ENCODE data around the gene PHACTR2.

The PHACTR2 gene

DNA sequence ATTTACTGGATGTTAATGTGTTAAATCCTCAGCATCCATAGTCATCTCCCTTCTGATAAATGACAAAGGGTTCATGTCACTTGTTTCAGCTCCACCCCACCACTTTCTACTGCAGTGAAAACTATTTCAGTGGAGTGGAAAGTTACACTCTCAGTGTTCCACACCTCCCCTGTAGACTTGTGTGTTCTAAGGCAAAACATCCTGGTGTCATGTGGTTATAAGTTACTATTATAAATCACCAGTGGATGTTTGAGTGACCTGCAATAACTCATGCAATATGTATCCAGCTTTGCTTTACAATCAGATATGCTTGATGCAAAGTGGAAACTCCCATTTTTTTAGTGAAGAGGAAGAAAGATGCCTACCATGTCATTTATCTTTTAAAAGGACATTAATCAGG, 83.3 kb downstream of the PHACTR2 start:
- no peaks in the 10 kb centered on the region for H3K4me1 ChIP-seq (ENCODE audit: low read depth, poor library complexity, severe bottlenecking)
- no peak overlapping the region for H2AFZ ChIP-seq (ENCODE audit: low read depth)
- no peaks in the 10 kb centered on the region for H3K27me3 ChIP-seq (ENCODE audit: insufficient read depth, low read depth)
- H4K20me1 ChIP-seq (ENCODE audit: insufficient read depth) = no peaks in the 10 kb centered on the region
- no peak overlapping the region for H3K4me2 ChIP-seq
- no peak overlapping the region for H3K4me3 ChIP-seq (IDR thresholded peaks at IDR 0.05; ENCODE audit: insufficient read depth, low read depth, low read length)
- no peak overlapping the region for H3K27ac ChIP-seq
- H3K9ac ChIP-seq = no peak overlapping the region
- H3K79me2 ChIP-seq (ENCODE audit: insufficient read depth, low read depth) = no peaks in the 10 kb centered on the region
- TF ChIP-seq, protein P1, sequence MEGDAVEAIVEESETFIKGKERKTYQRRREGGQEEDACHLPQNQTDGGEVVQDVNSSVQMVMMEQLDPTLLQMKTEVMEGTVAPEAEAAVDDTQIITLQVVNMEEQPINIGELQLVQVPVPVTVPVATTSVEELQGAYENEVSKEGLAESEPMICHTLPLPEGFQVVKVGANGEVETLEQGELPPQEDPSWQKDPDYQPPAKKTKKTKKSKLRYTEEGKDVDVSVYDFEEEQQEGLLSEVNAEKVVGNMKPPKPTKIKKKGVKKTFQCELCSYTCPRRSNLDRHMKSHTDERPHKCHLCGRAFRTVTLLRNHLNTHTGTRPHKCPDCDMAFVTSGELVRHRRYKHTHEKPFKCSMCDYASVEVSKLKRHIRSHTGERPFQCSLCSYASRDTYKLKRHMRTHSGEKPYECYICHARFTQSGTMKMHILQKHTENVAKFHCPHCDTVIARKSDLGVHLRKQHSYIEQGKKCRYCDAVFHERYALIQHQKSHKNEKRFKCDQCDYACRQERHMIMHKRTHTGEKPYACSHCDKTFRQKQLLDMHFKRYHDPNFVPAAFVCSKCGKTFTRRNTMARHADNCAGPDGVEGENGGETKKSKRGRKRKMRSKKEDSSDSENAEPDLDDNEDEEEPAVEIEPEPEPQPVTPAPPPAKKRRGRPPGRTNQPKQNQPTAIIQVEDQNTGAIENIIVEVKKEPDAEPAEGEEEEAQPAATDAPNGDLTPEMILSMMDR (conservative IDR thresholded peaks at IDR 0.05; ENCODE audit: low read depth, low read length) = no peak
- H3K36me3 ChIP-seq (ENCODE audit: insufficient read depth) = no peaks in the 10 kb centered on the region

DNA sequence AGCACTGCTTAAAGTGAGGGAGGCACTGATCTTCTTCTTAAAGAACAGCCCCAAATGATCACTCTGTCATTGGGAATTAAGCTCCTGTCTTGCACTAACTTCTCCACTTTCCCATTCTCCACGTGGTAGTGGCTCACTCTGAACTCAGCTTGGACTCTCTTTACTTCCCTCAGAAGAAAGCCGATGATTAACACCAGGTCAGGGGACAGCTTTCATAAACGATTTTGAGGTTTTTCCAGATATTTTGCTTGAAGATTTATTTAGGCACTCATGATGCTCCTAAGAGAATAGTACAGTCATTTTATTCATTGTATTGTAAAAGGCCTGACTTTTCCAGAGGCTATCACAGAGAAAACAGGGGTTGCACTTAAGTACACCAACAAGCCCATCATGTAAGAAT, 84.4 kb downstream of the PHACTR2 start:
- H2AFZ ChIP-seq (ENCODE audit: low read depth) = no peak overlapping the region
- no peaks in the 10 kb centered on the region for H3K36me3 ChIP-seq (ENCODE audit: insufficient read depth)
- TF ChIP-seq, protein P1 (conservative IDR thresholded peaks at IDR 0.05; ENCODE audit: low read depth, low read length) = no peak
- no peaks in the 10 kb centered on the region for H4K20me1 ChIP-seq (ENCODE audit: insufficient read depth)
- no peak overlapping the region for H3K27ac ChIP-seq
- H3K27me3 ChIP-seq (ENCODE audit: insufficient read depth, low read depth) = no peaks in the 10 kb centered on the region
- no peaks in the 10 kb centered on the region for H3K4me1 ChIP-seq (ENCODE audit: low read depth, poor library complexity, severe bottlenecking)
- no peak overlapping the region for H3K4me3 ChIP-seq (IDR thresholded peaks at IDR 0.05; ENCODE audit: insufficient read depth, low read depth, low read length)
- H3K9ac ChIP-seq = no peak overlapping the region
- H3K4me2 ChIP-seq = no peak overlapping the region
- H3K79me2 ChIP-seq (ENCODE audit: insufficient read depth, low read depth) = no peaks in the 10 kb centered on the region

DNA sequence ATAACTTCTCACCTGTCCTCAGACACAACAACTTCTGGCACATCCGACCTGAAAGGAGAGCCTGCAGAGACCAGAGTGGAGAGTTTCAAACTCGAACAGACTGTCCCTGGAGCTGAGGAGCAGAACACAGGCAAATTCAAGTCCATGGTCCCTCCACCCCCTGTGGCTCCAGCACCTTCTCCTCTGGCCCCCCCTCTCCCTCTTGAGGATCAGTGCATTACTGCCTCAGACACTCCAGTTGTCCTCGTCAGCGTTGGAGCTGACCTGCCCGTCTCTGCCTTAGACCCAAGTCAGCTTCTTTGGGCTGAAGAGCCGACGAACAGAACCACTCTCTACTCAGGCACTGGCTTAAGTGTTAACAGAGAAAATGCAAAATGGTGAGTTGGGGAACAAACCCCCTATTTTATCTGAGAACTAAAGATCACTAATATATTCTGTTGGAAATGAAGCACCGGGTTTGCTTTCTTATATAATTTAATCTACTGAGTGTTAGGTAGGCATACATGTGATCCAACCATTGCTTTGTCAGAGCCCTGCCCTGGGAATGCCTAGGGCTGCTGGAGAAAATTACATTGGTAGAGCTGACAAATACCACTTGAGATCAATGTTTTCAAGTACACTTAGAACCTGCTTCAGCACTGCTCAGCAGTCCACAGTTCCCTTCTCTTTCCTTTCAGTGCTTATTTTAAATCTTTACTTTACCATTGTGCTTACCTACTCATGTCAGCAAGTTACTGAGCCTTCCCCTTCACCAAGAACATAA, 87.8 kb downstream of the PHACTR2 start:
- Histone ChIP-seq H3K4me1 (ENCODE audit: low read depth, poor library complexity, severe bottlenecking) (no peaks in the 10 kb centered on the region), H3K4me3 (IDR thresholded peaks at IDR 0.05; ENCODE audit: insufficient read depth, low read depth, low read length) (no peak overlapping the region), H3K36me3 (ENCODE audit: insufficient read depth) (no peaks in the 10 kb centered on the region), H3K27ac (no peak overlapping the region), H3K27me3 (ENCODE audit: insufficient read depth, low read depth) (no peaks in the 10 kb centered on the region), H4K20me1 (ENCODE audit: insufficient read depth) (no peaks in the 10 kb centered on the region), H3K4me2 (no peak overlapping the region), H2AFZ (ENCODE audit: low read depth) (no peak overlapping the region), H3K79me2 (ENCODE audit: insufficient read depth, low read depth) (no peaks in the 10 kb centered on the region), H3K9ac (no peak overlapping the region)
- TF ChIP-seq, protein P1 (conservative IDR thresholded peaks at IDR 0.05; ENCODE audit: low read depth, low read length) = no peak

DNA sequence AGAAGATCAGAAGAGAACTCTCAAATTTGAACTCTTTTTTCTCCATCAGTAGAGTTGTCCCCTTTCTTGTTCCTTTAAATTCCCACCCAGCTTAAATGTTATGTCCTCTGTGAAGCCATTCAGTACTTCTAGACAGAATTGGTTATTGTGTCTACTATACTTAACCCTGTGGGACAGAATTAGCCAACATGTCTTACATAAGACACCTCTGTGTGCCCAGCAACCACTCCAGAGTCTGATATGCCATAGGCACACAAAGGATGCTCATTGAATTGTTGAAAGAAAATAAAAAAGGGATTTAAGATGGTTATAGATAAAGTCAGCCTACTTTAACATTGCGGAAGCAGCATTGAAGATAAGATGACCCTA, 88.4 kb downstream of the PHACTR2 start:
- H3K79me2 ChIP-seq (ENCODE audit: insufficient read depth, low read depth) = no peaks in the 10 kb centered on the region
- TF ChIP-seq, protein P1 (conservative IDR thresholded peaks at IDR 0.05; ENCODE audit: low read depth, low read length) = no peak
- no peak overlapping the region for H3K4me3 ChIP-seq (IDR thresholded peaks at IDR 0.05; ENCODE audit: insufficient read depth, low read depth, low read length)
- no peak overlapping the region for H3K9ac ChIP-seq
- no peak overlapping the region for H3K27ac ChIP-seq
- no peaks in the 10 kb centered on the region for H3K27me3 ChIP-seq (ENCODE audit: insufficient read depth, low read depth)
- no peaks in the 10 kb centered on the region for H3K4me1 ChIP-seq (ENCODE audit: low read depth, poor library complexity, severe bottlenecking)
- H3K4me2 ChIP-seq = no peak overlapping the region
- H4K20me1 ChIP-seq (ENCODE audit: insufficient read depth) = no peaks in the 10 kb centered on the region
- H3K36me3 ChIP-seq (ENCODE audit: insufficient read depth) = no peaks in the 10 kb centered on the region
- no peak overlapping the region for H2AFZ ChIP-seq (ENCODE audit: low read depth)

All from KMS-11 (cell line).